ENCODE results near the gene SLC24A5.

SLC24A5 gene

DNA sequence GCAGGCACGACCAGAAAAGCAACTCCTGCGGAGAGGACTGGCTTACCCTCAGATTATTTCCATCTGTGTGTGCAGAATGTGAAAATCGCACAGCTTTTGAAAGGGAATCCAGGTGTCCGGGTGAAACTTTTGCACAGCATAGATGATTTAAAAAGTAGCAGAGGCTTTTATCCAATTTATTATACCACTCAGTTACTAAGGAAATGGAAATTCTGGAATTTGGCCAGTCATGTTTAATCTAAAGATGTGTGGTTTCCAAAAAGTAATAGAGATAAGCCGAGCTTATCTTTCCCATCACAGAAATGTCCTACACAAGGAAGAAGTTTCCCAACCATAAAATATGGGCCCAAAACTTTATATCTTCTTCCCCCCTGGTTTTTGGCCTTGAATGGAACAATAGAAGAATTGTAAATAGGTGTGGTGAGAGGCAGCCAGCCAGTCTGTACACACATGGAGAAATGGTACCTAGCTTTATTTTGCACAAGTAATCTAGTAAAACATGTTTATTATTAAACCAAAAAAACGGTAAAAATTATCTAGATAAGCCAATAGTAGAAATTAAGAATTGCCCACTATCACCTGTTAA is 19.3 kb upstream of the SLC24A5 start:
- Mint-ChIP-seq H3K27ac (no peak overlapping the region), H3K9me3 (no peaks in the 10 kb centered on the region), H3K4me1 (peaks cover 11% of the 10 kb centered on the region), H3K36me3 (ENCODE audit: low read depth) (no peaks in the 10 kb centered on the region), H3K4me3 (no peak overlapping the region), H3K27me3 (ENCODE audit: low read depth, poor library complexity) (peaks cover 14% of the 10 kb centered on the region)
- no peak for DNase-seq
- TF ChIP-seq, protein P1, sequence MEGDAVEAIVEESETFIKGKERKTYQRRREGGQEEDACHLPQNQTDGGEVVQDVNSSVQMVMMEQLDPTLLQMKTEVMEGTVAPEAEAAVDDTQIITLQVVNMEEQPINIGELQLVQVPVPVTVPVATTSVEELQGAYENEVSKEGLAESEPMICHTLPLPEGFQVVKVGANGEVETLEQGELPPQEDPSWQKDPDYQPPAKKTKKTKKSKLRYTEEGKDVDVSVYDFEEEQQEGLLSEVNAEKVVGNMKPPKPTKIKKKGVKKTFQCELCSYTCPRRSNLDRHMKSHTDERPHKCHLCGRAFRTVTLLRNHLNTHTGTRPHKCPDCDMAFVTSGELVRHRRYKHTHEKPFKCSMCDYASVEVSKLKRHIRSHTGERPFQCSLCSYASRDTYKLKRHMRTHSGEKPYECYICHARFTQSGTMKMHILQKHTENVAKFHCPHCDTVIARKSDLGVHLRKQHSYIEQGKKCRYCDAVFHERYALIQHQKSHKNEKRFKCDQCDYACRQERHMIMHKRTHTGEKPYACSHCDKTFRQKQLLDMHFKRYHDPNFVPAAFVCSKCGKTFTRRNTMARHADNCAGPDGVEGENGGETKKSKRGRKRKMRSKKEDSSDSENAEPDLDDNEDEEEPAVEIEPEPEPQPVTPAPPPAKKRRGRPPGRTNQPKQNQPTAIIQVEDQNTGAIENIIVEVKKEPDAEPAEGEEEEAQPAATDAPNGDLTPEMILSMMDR (IDR thresholded peaks at IDR 0.05): no peak

DNA sequence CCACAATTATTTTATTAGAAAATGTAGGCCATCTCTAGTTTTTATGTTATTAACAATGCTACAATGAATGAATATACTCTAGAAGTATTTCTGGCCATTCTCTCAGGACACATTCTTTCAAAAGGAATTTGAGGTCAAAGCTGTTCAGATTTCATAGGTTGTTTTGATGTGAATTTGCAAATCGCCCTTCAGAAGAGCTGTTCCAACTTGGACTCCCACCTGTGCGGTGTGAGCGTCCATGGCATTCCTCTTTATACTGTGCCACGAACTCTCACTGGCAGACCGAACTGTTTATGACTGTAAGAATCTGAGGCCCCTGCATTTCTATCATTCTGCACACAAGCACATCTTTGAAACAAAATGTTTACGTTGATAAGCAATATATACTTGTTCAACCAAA is 18.6 kb upstream of the SLC24A5 start:
- no peak overlapping the region for H3K27ac Mint-ChIP-seq

DNA sequence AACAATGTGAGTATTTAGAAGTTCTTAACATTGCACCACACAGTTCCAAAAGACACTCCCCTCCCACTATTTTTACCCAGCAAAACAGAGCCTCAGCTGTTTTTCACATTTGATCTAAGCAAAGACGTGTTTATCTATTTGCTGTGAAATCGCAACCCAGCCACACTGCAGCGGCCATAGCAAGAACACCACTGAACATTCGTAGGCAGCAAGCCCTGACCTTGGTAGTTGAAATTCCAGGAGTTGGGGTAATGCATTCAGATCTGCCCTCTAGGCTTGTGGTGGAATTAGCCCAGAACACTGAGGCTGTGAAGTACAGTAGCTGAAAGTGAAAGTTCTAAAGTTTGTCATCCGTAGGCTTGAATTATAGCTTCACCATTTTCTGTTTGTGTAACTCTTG is 17.1 kb upstream of the SLC24A5 start:
- H3K36me3 Mint-ChIP-seq (ENCODE audit: low read depth): no peaks in the 10 kb centered on the region
- H3K27ac Mint-ChIP-seq: no peak overlapping the region
- H3K4me3 Mint-ChIP-seq: no peak overlapping the region
- H3K4me1 Mint-ChIP-seq: peaks cover 11% of the 10 kb centered on the region
- no peak for DNase-seq
- TF ChIP-seq, protein P1 (IDR thresholded peaks at IDR 0.05): no peak
- peaks cover 16% of the 10 kb centered on the region for H3K27me3 Mint-ChIP-seq (ENCODE audit: low read depth, poor library complexity)
- H3K9me3 Mint-ChIP-seq: no peaks in the 10 kb centered on the region

More for the DNA sequence above, 18.6 kb upstream of the SLC24A5 start:
- Mint-ChIP-seq H3K36me3 (ENCODE audit: low read depth) (no peaks in the 10 kb centered on the region), H3K4me3 (no peak overlapping the region), H3K9me3 (no peaks in the 10 kb centered on the region), H3K4me1 (peaks cover 11% of the 10 kb centered on the region), H3K27me3 (ENCODE audit: low read depth, poor library complexity) (peaks cover 16% of the 10 kb centered on the region)
- no peak for DNase-seq
- TF ChIP-seq, protein P1 (IDR thresholded peaks at IDR 0.05): no peak

DNA sequence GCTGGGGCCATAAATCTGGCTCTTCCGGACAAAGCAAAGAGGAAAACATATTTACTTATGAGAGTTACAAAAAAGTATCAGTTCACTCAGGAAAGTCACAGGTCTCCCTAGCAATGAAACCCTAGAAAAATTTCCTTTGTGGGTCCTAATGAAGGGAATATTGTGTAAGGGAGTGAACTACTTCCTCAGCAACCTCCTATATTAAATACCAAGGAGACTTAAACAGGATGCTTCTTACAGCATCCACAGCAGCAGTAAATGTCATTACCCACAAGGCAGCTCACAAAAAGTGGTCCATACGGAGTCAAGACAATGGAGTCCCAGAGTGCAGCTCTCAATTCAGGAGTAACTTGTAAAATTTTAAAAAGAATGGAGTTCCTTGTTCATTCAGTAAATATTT is 14.9 kb upstream of the SLC24A5 start:
- Mint-ChIP-seq H3K9me3 (no peaks in the 10 kb centered on the region), H3K4me1 (peaks cover 24% of the 10 kb centered on the region), H3K4me3 (no peak overlapping the region), H3K27me3 (ENCODE audit: low read depth, poor library complexity) (peaks cover 16% of the 10 kb centered on the region), H3K27ac (no peak overlapping the region), H3K36me3 (ENCODE audit: low read depth) (no peaks in the 10 kb centered on the region)
- TF ChIP-seq, protein P1 (IDR thresholded peaks at IDR 0.05): no peak
- DNase-seq: no peak

DNA sequence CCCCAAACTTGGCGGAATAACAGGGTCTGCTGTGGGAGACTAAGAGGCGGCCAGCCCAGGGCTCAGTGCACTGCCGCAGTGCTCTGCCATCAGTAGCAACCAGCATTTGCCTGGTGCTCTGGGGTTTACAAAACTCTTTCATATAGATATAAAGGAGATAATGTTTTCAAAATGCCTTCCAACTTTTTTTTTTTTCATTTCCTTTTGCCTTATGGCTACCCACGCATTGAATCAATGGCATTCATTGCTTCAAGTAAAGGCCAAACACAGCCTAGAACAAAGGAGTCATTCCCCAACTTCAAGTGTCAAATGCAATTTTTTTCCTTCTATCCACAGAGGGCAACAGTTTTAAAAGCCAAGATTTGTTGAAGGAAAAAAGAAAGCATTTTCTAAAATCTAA is 11.6 kb upstream of the SLC24A5 start:
- TF ChIP-seq, protein P1 (IDR thresholded peaks at IDR 0.05): no peak
- Mint-ChIP-seq H3K4me1 (peaks cover 13% of the 10 kb centered on the region), H3K27me3 (ENCODE audit: low read depth, poor library complexity) (peaks cover 12% of the 10 kb centered on the region), H3K36me3 (ENCODE audit: low read depth) (no peaks in the 10 kb centered on the region), H3K4me3 (no peak overlapping the region), H3K9me3 (no peaks in the 10 kb centered on the region), H3K27ac (no peak overlapping the region)
- no peak for DNase-seq

DNA sequence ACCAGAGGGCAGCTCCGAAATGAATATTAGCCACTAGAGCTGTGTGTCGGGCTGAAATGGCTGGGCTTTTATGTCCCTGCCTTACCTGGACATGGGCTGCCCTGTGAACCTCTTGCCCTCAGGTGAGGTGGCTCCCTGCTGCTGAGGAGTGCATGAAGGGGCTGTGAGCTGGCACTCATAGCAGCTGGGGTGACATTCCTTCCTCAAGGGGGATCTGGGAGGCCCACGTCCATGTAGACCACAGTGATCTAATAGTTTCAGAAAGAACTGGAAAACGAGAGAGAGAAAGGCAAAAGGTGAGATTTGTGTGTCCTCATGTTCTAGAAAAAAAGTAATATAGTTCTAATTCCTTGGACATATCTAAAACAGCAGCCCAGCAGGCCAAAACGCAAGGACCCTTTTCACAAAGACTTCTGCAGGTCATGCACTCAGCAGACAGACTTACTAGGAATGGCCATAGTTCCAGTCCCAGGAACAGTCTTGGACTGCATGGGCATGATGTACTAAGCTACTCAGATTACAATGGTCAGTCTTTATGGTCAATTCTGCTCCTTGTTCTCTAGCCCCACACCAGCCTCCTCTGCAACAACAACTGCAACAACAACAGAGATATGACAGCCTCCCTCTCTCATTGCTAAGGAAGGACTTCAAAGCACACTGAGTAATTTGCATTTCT is 10.8 kb upstream of the SLC24A5 start:
- no peak for DNase-seq
- Mint-ChIP-seq H3K9me3 (no peaks in the 10 kb centered on the region), H3K27me3 (ENCODE audit: low read depth, poor library complexity) (peaks cover 17% of the 10 kb centered on the region), H3K36me3 (ENCODE audit: low read depth) (no peaks in the 10 kb centered on the region), H3K4me1 (peaks cover 13% of the 10 kb centered on the region), H3K4me3 (no peak overlapping the region), H3K27ac (no peak overlapping the region)
- TF ChIP-seq, protein P1 (IDR thresholded peaks at IDR 0.05): no peak

Data from nephron progenitor cell (in vitro differentiated cells).